ENCODE results near the gene IL17D.

Gene IL17D

GRCh38 chr13:20749377-20749776 lies 45.9 kb downstream of the IL17D start:
- no peaks in the 10 kb centered on the region for H3K79me2 ChIP-seq (ENCODE audit: control insufficient read depth, insufficient read depth, low read length, unreplicated experiment)
- no peak overlapping the region for H3K4me3 ChIP-seq (ENCODE audit: low read depth, low read length)
- H3K27ac ChIP-seq (ENCODE audit: low read depth, low read length): no peak overlapping the region
- no peaks in the 10 kb centered on the region for H3K27me3 ChIP-seq (ENCODE audit: insufficient read depth, low read length)
- H3K4me1 ChIP-seq (ENCODE audit: control insufficient read depth, insufficient read depth, low read length, unreplicated experiment): no peaks in the 10 kb centered on the region
- H3K36me3 ChIP-seq (ENCODE audit: insufficient read depth, low read length): peaks cover 16% of the 10 kb centered on the region
- no peak overlapping the region for H2AFZ ChIP-seq (ENCODE audit: low read length, unreplicated experiment)

- no peak overlapping the region for H3K4me3 ChIP-seq (ENCODE audit: low read depth, low read length)
Measured at GRCh38 chr13:20754009-20754408, 50.5 kb downstream of the IL17D start.

DNA sequence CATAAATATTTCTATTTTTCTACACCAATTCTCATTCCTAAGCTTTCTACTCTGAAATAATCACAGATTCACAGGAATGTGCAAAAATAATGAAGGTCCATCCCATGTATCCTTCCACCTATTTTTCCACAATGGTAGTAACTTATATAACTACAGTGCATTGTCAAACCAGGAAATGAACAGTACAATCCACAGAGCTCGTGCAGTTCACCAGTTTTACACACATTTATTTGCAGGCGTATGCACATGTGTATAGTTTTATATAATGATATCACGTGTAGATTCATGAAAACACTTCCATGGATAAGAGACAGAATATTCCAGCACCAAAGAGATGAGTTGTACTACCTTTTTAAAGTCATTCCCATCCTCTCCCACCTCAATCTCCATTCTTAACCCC lies 57.4 kb downstream of the IL17D start:
- H3K36me3 ChIP-seq (ENCODE audit: insufficient read depth, low read length): peaks cover 6% of the 10 kb centered on the region; the same call in 1 of the 2 replicates
- no peak overlapping the region for H2AFZ ChIP-seq (ENCODE audit: low read length, unreplicated experiment)
- H3K4me3 ChIP-seq (ENCODE audit: low read depth, low read length): no peak overlapping the region
- no peaks in the 10 kb centered on the region for H3K4me1 ChIP-seq (ENCODE audit: control insufficient read depth, insufficient read depth, low read length, unreplicated experiment)
- no peaks in the 10 kb centered on the region for H3K79me2 ChIP-seq (ENCODE audit: control insufficient read depth, insufficient read depth, low read length, unreplicated experiment)
- no peaks in the 10 kb centered on the region for H3K27me3 ChIP-seq (ENCODE audit: insufficient read depth, low read length)
- H3K27ac ChIP-seq (ENCODE audit: low read depth, low read length): no peak overlapping the region

More at GRCh38 chr13:20754009-20754408, 50.5 kb downstream of the IL17D start:
- H3K79me2 ChIP-seq (ENCODE audit: control insufficient read depth, insufficient read depth, low read length, unreplicated experiment): no peaks in the 10 kb centered on the region
- no peaks in the 10 kb centered on the region for H3K4me1 ChIP-seq (ENCODE audit: control insufficient read depth, insufficient read depth, low read length, unreplicated experiment)
- H3K27ac ChIP-seq (ENCODE audit: low read depth, low read length): no peak overlapping the region
- peaks cover 21% of the 10 kb centered on the region for H3K36me3 ChIP-seq (ENCODE audit: insufficient read depth, low read length)
- H2AFZ ChIP-seq (ENCODE audit: low read length, unreplicated experiment): no peak overlapping the region
- H3K27me3 ChIP-seq (ENCODE audit: insufficient read depth, low read length): no peaks in the 10 kb centered on the region

- Histone ChIP-seq H3K79me2 (ENCODE audit: control insufficient read depth, insufficient read depth, low read length, unreplicated experiment) (peaks cover 5% of the 10 kb centered on the region), H3K27me3 (ENCODE audit: insufficient read depth, low read length) (no peaks in the 10 kb centered on the region), H3K4me1 (ENCODE audit: control insufficient read depth, insufficient read depth, low read length, unreplicated experiment) (peaks cover 3% of the 10 kb centered on the region), H2AFZ (ENCODE audit: low read length, unreplicated experiment) (no peak overlapping the region), H3K27ac (ENCODE audit: low read depth, low read length) (no peak overlapping the region), H3K36me3 (ENCODE audit: insufficient read depth, low read length) (peaks cover 39% of the 10 kb centered on the region), H3K4me3 (ENCODE audit: low read depth, low read length) (no peak overlapping the region)
Measured at GRCh38 chr13:20767309-20767943, 63.9 kb downstream of the IL17D start.

DNA sequence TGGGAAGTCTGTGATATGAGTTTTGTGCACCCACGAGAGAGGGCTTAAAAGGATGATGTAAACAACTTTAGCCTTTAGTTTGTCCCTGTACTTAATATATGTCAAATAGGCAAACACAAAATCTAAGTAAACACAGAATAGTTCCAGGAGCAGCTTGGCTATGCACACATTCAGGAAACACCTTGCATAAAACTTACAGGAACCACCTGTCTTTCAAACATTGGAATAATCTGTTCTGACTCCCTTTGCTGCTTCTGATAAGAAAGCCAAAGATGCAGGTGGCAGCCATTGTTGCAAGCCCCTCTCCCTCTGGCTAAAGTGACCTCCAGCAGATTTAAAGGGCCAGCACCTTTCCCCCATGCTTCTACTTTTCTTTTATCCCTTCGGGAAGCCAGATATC lies 65.6 kb downstream of the IL17D start:
- H3K27me3 ChIP-seq (ENCODE audit: insufficient read depth, low read length): no peaks in the 10 kb centered on the region
- H3K4me3 ChIP-seq (ENCODE audit: low read depth, low read length): no peak overlapping the region
- no peak overlapping the region for H3K27ac ChIP-seq (ENCODE audit: low read depth, low read length)
- H2AFZ ChIP-seq (ENCODE audit: low read length, unreplicated experiment): no peak overlapping the region
- H3K36me3 ChIP-seq (ENCODE audit: insufficient read depth, low read length): peaks cover 39% of the 10 kb centered on the region
- peaks cover 7% of the 10 kb centered on the region for H3K4me1 ChIP-seq (ENCODE audit: control insufficient read depth, insufficient read depth, low read length, unreplicated experiment)
- peaks cover 12% of the 10 kb centered on the region for H3K79me2 ChIP-seq (ENCODE audit: control insufficient read depth, insufficient read depth, low read length, unreplicated experiment)

DNA sequence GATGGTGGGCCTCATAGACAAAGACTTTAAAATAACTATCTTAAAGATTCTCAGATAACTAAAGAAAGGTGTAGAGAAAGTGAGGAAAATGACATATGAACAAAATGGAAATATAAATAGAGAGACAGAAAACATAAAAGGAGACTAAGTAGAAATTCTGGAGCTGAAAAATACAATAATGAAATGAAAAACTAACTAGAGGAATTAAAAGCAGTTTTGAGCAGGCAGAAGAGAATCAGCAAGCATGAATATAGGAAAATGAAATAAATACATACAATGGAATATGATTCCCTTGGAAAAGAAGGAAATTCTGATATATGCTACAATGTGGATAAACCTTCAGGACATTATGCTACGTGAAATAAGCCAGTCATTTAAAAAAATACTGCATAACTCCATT lies 66.3 kb downstream of the IL17D start:
- Histone ChIP-seq H3K27ac (ENCODE audit: low read depth, low read length) (no peak overlapping the region), H3K27me3 (ENCODE audit: insufficient read depth, low read length) (no peaks in the 10 kb centered on the region), H3K79me2 (ENCODE audit: control insufficient read depth, insufficient read depth, low read length, unreplicated experiment) (peaks cover 12% of the 10 kb centered on the region), H3K36me3 (ENCODE audit: insufficient read depth, low read length) (peaks cover 39% of the 10 kb centered on the region), H3K4me3 (ENCODE audit: low read depth, low read length) (no peak overlapping the region), H2AFZ (ENCODE audit: low read length, unreplicated experiment) (no peak overlapping the region), H3K4me1 (ENCODE audit: control insufficient read depth, insufficient read depth, low read length, unreplicated experiment) (peaks cover 7% of the 10 kb centered on the region)

All from ACC112 (cell line).